CD14-positive monocyte (primary cell): Measurements from ENCODE around the gene LIM2. TPM values are rescaled to one million over a fixed set of nuclear protein-coding genes. Genes with fewer than 3 reads are reported as not detected.

Experiments used
- DNase-seq, 3 donors: peaks; one replicate each; pipeline ENCODE4 v3.0.0-alpha.2; 2011 to 2022
- H2AFZ ChIP-seq: 2 replicates; pipeline ENCODE4 v1.6.0; 2012; ENCODE audit warnings: mild to moderate bottlenecking, low read depth, low read length, inconsistent platforms; ENCODE audit not compliant: insufficient read depth, poor library complexity, severe bottlenecking
- H3K27ac ChIP-seq, 2 donors: 1 replicate in 1 of 2; 2 replicates in 1 of 2; pipeline ENCODE4 v1.5.1; 2012 to 2013; ENCODE audit warnings: low read length in 2 of 2, control low read depth in 1 of 2, inconsistent platforms in 1 of 2, low read depth in 1 of 2, mild to moderate bottlenecking in 1 of 2
- H3K27me3 ChIP-seq, 2 donors: one replicate each; pipeline versions ENCODE4 v1.6.0 to v1.6.1; 2011 to 2013; ENCODE audit warnings: low read length in 2 of 2; ENCODE audit not compliant: control insufficient read depth in 2 of 2, insufficient read depth in 2 of 2
- H3K36me3 ChIP-seq, 2 donors: replicated peaks in 1 of 2; 1 replicate in 1 of 2; 2 replicates in 1 of 2; pipeline versions ENCODE4 v1.5.1 to v1.6.1; 2012 to 2013; ENCODE audit warnings: low read length in 2 of 2, control low read depth in 1 of 2, inconsistent platforms in 1 of 2, mild to moderate bottlenecking in 1 of 2; ENCODE audit not compliant: insufficient read depth in 2 of 2, control insufficient read depth in 1 of 2
- H3K4me1 ChIP-seq, 2 donors: 1 replicate in 1 of 2; 2 replicates in 1 of 2; pipeline versions ENCODE4 v1.5.1 to v1.6.1; 2012 to 2013; ENCODE audit warnings: low read length in 2 of 2, control low read depth in 1 of 2, inconsistent platforms in 1 of 2, mild to moderate bottlenecking in 1 of 2, moderate library complexity in 1 of 2; ENCODE audit not compliant: insufficient read depth in 2 of 2, control insufficient read depth in 1 of 2
- H3K4me2 ChIP-seq: replicated peaks from 2 replicates; pipeline ENCODE3; 2012; ENCODE audit warnings: low read length, moderate library complexity, mild to moderate bottlenecking; ENCODE audit not compliant: poor library complexity, severe bottlenecking; ENCODE audit errors: extremely low read depth
- H3K4me3 ChIP-seq, 3 experiments: fragments of 200-600 bp in 1 of 3; sonication (generic) in 1 of 3; replicated peaks in 1 of 3; 1 replicate in 2 of 3; 2 replicates in 1 of 3; pipeline ENCODE4 v1.5.1; 2011 to 2013; ENCODE audit warnings: low read length in 3 of 3, mild to moderate bottlenecking in 3 of 3, control low read depth in 2 of 3, low read depth in 2 of 3, inconsistent platforms in 1 of 3, moderate library complexity in 1 of 3
- H3K79me2 ChIP-seq: 2 replicates; pipeline ENCODE4 v1.6.0; 2012; ENCODE audit warnings: mild to moderate bottlenecking, control low read depth, inconsistent platforms, low read length, moderate library complexity; ENCODE audit not compliant: insufficient read depth
- H3K9ac ChIP-seq: 2 replicates; pipeline ENCODE4 v1.6.0; 2017; ENCODE audit warnings: low read length, mild to moderate bottlenecking; ENCODE audit not compliant: insufficient read depth, poor library complexity, severe bottlenecking
- H3K9me3 ChIP-seq, 2 donors: replicated peaks in 1 of 2; 1 replicate in 1 of 2; 2 replicates in 1 of 2; pipeline versions ENCODE4 v1.5.1 to v1.6.1; 2012 to 2013; ENCODE audit warnings: low read length in 2 of 2, control low read depth in 1 of 2; ENCODE audit not compliant: control insufficient read depth in 1 of 2, insufficient read depth in 1 of 2
- H4K20me1 ChIP-seq: 2 replicates; pipeline ENCODE4 v1.6.0; 2012; ENCODE audit warnings: mild to moderate bottlenecking, low read length, control low read depth, moderate library complexity; ENCODE audit not compliant: insufficient read depth
- H3K27ac Mint-ChIP-seq, 7 donors: one replicate each; pipeline ENCODE4 v1.8.0; 2020; ENCODE audit warnings: mild to moderate bottlenecking in 7 of 7, mixed read lengths in 7 of 7, moderate library complexity in 6 of 7, inconsistent platforms in 2 of 7
- H3K27me3 Mint-ChIP-seq, 3 donors: one replicate each; pipeline ENCODE4 v1.8.0; 2021 to 2022; ENCODE audit warnings: low read depth in 3 of 3, mild to moderate bottlenecking in 3 of 3, mixed read lengths in 3 of 3, moderate library complexity in 3 of 3, inconsistent platforms in 1 of 3
- H3K36me3 Mint-ChIP-seq, 2 donors: one replicate each; pipeline ENCODE4 v1.8.0; 2020; ENCODE audit warnings: mixed read lengths in 2 of 2, inconsistent platforms in 1 of 2, mild to moderate bottlenecking in 1 of 2
- H3K4me1 Mint-ChIP-seq: one replicate; pipeline ENCODE4 v1.8.0; 2020; ENCODE audit warnings: mild to moderate bottlenecking, mixed read lengths
- H3K4me3 Mint-ChIP-seq, 2 donors: one replicate each; pipeline ENCODE4 v1.8.0; 2020; ENCODE audit warnings: mild to moderate bottlenecking in 2 of 2, mixed read lengths in 2 of 2, moderate library complexity in 1 of 2
- H3K9me3 Mint-ChIP-seq, 7 donors: one replicate each; pipeline ENCODE4 v1.8.0; 2020 to 2022; ENCODE audit warnings: mixed read lengths in 7 of 7, mild to moderate bottlenecking in 6 of 7, moderate library complexity in 6 of 7, inconsistent platforms in 2 of 7
- WGBS: methylation state at CpG from one replicate; pipeline ENCODE4 v1.1.5; 2013; ENCODE audit warnings: missing lambda C conversion rate; ENCODE audit not compliant: insufficient coverage; 5-methylcytosine and 5-hydroxymethylcytosine counted together
- intact Hi-C, 2 donors: fragments of 100-400 bp; cut with micrococcal nuclease; formaldehyde crosslinking; loops; one replicate each; pipeline versions ENCODE4 v1.15.0 to v1.15.1; 2023
- polyA plus RNA-seq, 3 donors: library from polyadenylated mRNA; depleted of rRNA in 1 of 3; unstranded in 2 of 3; stranded (reverse) in 1 of 3; fragments of 300-500 nt in 2 of 3; fragments of >200 nt in 1 of 3; fragmentation: Illumina TruSeq in 2 of 3; gene quantifications; 1 replicate in 2 of 3; 2 replicates in 1 of 3; pipeline ENCODE4 v1.2.3, GENCODE V29; 2012 to 2021
- TF ChIP-seq, protein P1 (sequence below): fragments of 200-600 bp; IDR thresholded peaks from one replicate; pipeline ENCODE4 v1.8.0; 2022; ENCODE audit warnings: antibody characterized with exemption, mild to moderate bottlenecking

LIM2 gene
- polyA plus RNA-seq, 3 donors = not detected

GRCh38 chr19:51382004-51382403, 5.8 kb downstream of the LIM2 start:
- Mint-ChIP-seq H3K4me1 (peaks cover 8% of the 10 kb centered on the region), H3K36me3 (no peaks in the 10 kb centered on the region), H3K9me3 (peaks cover 3 to 11% (median 8%) of the 10 kb centered on the region in 7 donors), H3K27ac (no peak overlapping the region), H3K4me3 (no peak overlapping the region), H3K27me3 (peaks cover 0 to 2% (median 0%) of the 10 kb centered on the region in 3 donors)
- Histone ChIP-seq H3K4me1 (no peaks in the 10 kb centered on the region), H3K4me2 (no peak overlapping the region), H3K36me3 (no peaks in the 10 kb centered on the region), H3K27me3 (no peaks in the 10 kb centered on the region), H3K9me3 (peaks cover 7 to 10% of the 10 kb centered on the region in 2 donors), H3K79me2 (no peaks in the 10 kb centered on the region), H3K27ac (no peak overlapping the region), H3K9ac (no peak overlapping the region), H3K4me3 (no peak overlapping the region), H4K20me1 (no peaks in the 10 kb centered on the region), H2AFZ (no peak overlapping the region)
- TF ChIP-seq, protein P1, sequence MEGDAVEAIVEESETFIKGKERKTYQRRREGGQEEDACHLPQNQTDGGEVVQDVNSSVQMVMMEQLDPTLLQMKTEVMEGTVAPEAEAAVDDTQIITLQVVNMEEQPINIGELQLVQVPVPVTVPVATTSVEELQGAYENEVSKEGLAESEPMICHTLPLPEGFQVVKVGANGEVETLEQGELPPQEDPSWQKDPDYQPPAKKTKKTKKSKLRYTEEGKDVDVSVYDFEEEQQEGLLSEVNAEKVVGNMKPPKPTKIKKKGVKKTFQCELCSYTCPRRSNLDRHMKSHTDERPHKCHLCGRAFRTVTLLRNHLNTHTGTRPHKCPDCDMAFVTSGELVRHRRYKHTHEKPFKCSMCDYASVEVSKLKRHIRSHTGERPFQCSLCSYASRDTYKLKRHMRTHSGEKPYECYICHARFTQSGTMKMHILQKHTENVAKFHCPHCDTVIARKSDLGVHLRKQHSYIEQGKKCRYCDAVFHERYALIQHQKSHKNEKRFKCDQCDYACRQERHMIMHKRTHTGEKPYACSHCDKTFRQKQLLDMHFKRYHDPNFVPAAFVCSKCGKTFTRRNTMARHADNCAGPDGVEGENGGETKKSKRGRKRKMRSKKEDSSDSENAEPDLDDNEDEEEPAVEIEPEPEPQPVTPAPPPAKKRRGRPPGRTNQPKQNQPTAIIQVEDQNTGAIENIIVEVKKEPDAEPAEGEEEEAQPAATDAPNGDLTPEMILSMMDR = no peak
- intact Hi-C loops = no loop called here
- DNase-seq = no peak
- 95% methylated on average over 4 of the region's 4 CpGs for WGBS

DNA sequence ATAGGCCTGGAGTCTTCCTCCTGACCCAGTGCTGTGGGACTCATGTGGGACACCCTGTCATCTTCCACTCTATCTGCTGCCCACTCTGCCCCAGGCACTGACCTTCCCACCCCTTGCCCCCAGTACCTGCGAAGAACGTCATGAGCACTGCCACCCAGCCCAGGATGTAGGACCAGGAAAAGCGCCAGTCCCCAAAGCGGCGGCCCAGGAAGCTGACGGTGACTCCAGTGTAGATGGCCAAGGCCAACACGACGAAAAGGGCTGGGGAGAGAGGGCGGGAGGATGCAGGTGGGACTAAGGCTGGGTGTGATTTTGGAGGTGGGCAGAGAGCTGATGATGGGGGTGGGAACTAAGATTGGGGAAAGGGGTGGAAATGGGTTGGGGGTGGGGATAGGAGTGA, 7.4 kb downstream of the LIM2 start:
- H2AFZ ChIP-seq = no peak overlapping the region
- no peaks in the 10 kb centered on the region for H3K27me3 ChIP-seq
- no peak for DNase-seq
- H3K9me3 ChIP-seq = peaks cover 7 to 10% of the 10 kb centered on the region in 2 donors
- Mint-ChIP-seq H3K4me1 (peaks cover 20% of the 10 kb centered on the region), H3K9me3 (peaks cover 3 to 11% (median 8%) of the 10 kb centered on the region in 7 donors), H3K36me3 (peaks cover 0 to under 1% of the 10 kb centered on the region in 2 donors), H3K4me3 (no peak overlapping the region), H3K27me3 (peaks cover 0 to 2% (median 0%) of the 10 kb centered on the region in 3 donors), H3K27ac (peak overlapping the region in 2 of 7 donors; percentile 9 to 48)
- TF ChIP-seq, protein P1 = no peak
- no peaks in the 10 kb centered on the region for H3K79me2 ChIP-seq
- H3K27ac ChIP-seq = no peak overlapping the region
- H3K4me1 ChIP-seq = peaks cover 6 to 7% of the 10 kb centered on the region in 2 donors
- no peak overlapping the region for H3K4me3 ChIP-seq
- H3K36me3 ChIP-seq = no peaks in the 10 kb centered on the region
- whole genome bisulfite sequencing = 98% methylated on average over 9 of the region's 9 CpGs
- no peak overlapping the region for H3K9ac ChIP-seq
- intact Hi-C loops = no loop called here
- H3K4me2 ChIP-seq = no peak overlapping the region
- H4K20me1 ChIP-seq = no peaks in the 10 kb centered on the region
